ENCODE data around the gene TPR.

- TF ChIP-seq CTCF (IDR thresholded peaks at IDR 0.05; ENCODE audit: borderline replicate concordance, extremely low read depth, low read length, poor library complexity, severe bottlenecking) (no peak), EZH2 (IDR thresholded peaks at IDR 0.05; ENCODE audit: borderline replicate concordance, low read depth, low read length, severe bottlenecking) (no peak)
These were observed 102.6 kb downstream of the TPR start for GRCh38 chr1:186272486-186272885.
